Fibroblast of lung (primary cell): ENCODE data around the gene ACAT1. TPM values are rescaled to one million over a fixed set of nuclear protein-coding genes. Genes with fewer than 3 reads are reported as not detected.
"Not testable (repeated sequence)": the region's sequence is repeated elsewhere in the genome, so short reads cannot be mapped to it uniquely, and the experiment has no call there.

Experiments
- DNase-seq, 2 donors: peaks; one replicate each; pipeline versions ENCODE4 v3.0.0 to v3.0.0-alpha.2; 2010; ENCODE audit warnings: low read depth in 2 of 2
- H2AFZ ChIP-seq: 2 replicates; pipeline ENCODE4 v1.5.1; 2012; ENCODE audit warnings: low read length, control low read depth, inconsistent platforms
- H3K27ac ChIP-seq: 2 replicates; pipeline ENCODE4 v1.5.1; 2011; ENCODE audit warnings: low read length, control low read depth; ENCODE audit not compliant: insufficient read depth
- H3K27me3 ChIP-seq: 2 replicates; pipeline ENCODE4 v1.5.1; 2011; ENCODE audit warnings: mild to moderate bottlenecking, low read length; ENCODE audit not compliant: control insufficient read depth, insufficient read depth
- H3K36me3 ChIP-seq: 2 replicates; pipeline ENCODE4 v1.5.1; 2011; ENCODE audit warnings: low read length; ENCODE audit not compliant: control insufficient read depth, insufficient read depth
- H3K4me1 ChIP-seq: 2 replicates; pipeline ENCODE4 v1.5.1; 2011; ENCODE audit warnings: low read length; ENCODE audit not compliant: control insufficient read depth, insufficient read depth; ENCODE audit errors: extremely low read depth
- H3K4me2 ChIP-seq: 2 replicates; pipeline ENCODE4 v1.5.1; 2011; ENCODE audit warnings: low read length, control low read depth; ENCODE audit not compliant: insufficient read depth; ENCODE audit errors: extremely low read depth
- H3K4me3 ChIP-seq, 4 experiments: fragments of 200-600 bp in 1 of 4; sonication (generic) in 1 of 4; replicated peaks in 1 of 4; 2 replicates each; pipeline ENCODE4 v1.5.1; 2011 to 2016; ENCODE audit warnings: low read length in 4 of 4, low read depth in 3 of 4, mild to moderate bottlenecking in 3 of 4, control low read depth in 2 of 4, inconsistent platforms in 1 of 4, mixed read lengths in 1 of 4; ENCODE audit not compliant: insufficient read depth in 1 of 4; ENCODE audit errors: control extremely low read depth in 1 of 4
- H3K79me2 ChIP-seq: 2 replicates; pipeline ENCODE4 v1.5.1; 2012; ENCODE audit warnings: mild to moderate bottlenecking, low read length, inconsistent platforms; ENCODE audit not compliant: control insufficient read depth, insufficient read depth
- H3K9ac ChIP-seq: 2 replicates; pipeline ENCODE4 v1.5.1; 2011; ENCODE audit warnings: mild to moderate bottlenecking, low read length, control low read depth; ENCODE audit not compliant: insufficient read depth
- H3K9me3 ChIP-seq: 2 replicates; pipeline ENCODE4 v1.5.1; 2012; ENCODE audit warnings: low read depth, low read length; ENCODE audit not compliant: control insufficient read depth, insufficient read depth
- H4K20me1 ChIP-seq: 2 replicates; pipeline ENCODE4 v1.5.1; 2011; ENCODE audit warnings: low read length; ENCODE audit not compliant: control insufficient read depth, insufficient read depth; ENCODE audit errors: extremely low read depth
- CTCF ChIP-seq, 2 donors: IDR thresholded peaks in 1 of 2; conservative IDR thresholded peaks in 1 of 2; 1 replicate in 1 of 2; 2 replicates in 1 of 2; pipeline ENCODE4 v1.5.1; 2011 to 2012; ENCODE audit warnings: low read length in 2 of 2, control low read depth in 1 of 2, inconsistent platforms in 1 of 2, low read depth in 1 of 2, mild to moderate bottlenecking in 1 of 2
- EZH2 ChIP-seq: IDR thresholded peaks from 2 replicates; pipeline ENCODE4 v1.5.1; 2012; ENCODE audit warnings: low read length, control low read depth, mild to moderate bottlenecking; ENCODE audit errors: missing control alignments
- polyA plus RNA-seq, 2 donors: library from polyadenylated mRNA; depleted of rRNA in 1 of 2; stranded (reverse) in 1 of 2; unstranded in 1 of 2; fragments of >200 nt; gene quantifications; 2 replicates each; pipeline ENCODE4 v1.2.1, GENCODE V29; 2011 to 2012; ENCODE audit warnings: missing spikeins in 1 of 2
- total RNA-seq: library from RNA; depleted of rRNA; stranded (reverse); fragments of >200 nt; gene quantifications from 2 replicates; pipeline ENCODE4 v1.2.1, GENCODE V29; 2014

Gene ACAT1
- total and polyA plus RNA-seq, 2 donors (not counting 1 experiment from before 2014, with no cell fraction given): 138 TPM

GRCh38 chr11:108131993-108132392, 10.6 kb downstream of the ACAT1 start:
- peaks cover 2% of the 10 kb centered on the region for H3K4me1 ChIP-seq
- H3K9me3 ChIP-seq: no peaks in the 10 kb centered on the region
- TF ChIP-seq CTCF (conservative IDR thresholded peaks at IDR 0.05 in 1 of 2, IDR thresholded peaks at IDR 0.05 in 1 of 2; ENCODE audit: low read depth in 1 of 2, low read length in 2 of 2): no peak
- TF ChIP-seq EZH2: no peak
- no peak overlapping the region for H2AFZ ChIP-seq
- no peak for DNase-seq
- no peak overlapping the region for H3K27ac ChIP-seq
- peaks cover 3% of the 10 kb centered on the region for H3K79me2 ChIP-seq
- H3K9ac ChIP-seq: no peak overlapping the region
- H3K36me3 ChIP-seq: no peaks in the 10 kb centered on the region
- no peak overlapping the region for H3K4me2 ChIP-seq
- no peak overlapping the region for H3K4me3 ChIP-seq
- no peaks in the 10 kb centered on the region for H3K27me3 ChIP-seq
- H4K20me1 ChIP-seq: no peaks in the 10 kb centered on the region

- H2AFZ ChIP-seq, H3K27me3 ChIP-seq, H3K27ac ChIP-seq, H3K4me3 ChIP-seq, DNase-seq, H3K79me2 ChIP-seq, H4K20me1 ChIP-seq, H3K4me2 ChIP-seq, H3K9ac ChIP-seq, H3K4me1 ChIP-seq, H3K9me3 ChIP-seq, H3K36me3 ChIP-seq: not testable (repeated sequence)
Measured at GRCh38 chr11:108132993-108133538, 11.7 kb downstream of the ACAT1 start.

- H3K27me3 ChIP-seq: no peaks in the 10 kb centered on the region
- no peak overlapping the region for H3K27ac ChIP-seq
- H2AFZ ChIP-seq: no peak overlapping the region
- H4K20me1 ChIP-seq: no peaks in the 10 kb centered on the region
- H3K36me3 ChIP-seq: no peaks in the 10 kb centered on the region
- peak; percentile 33 to 37 for DNase-seq
- H3K4me3 ChIP-seq: no peak overlapping the region
- no peak for TF ChIP-seq EZH2
- TF ChIP-seq CTCF (conservative IDR thresholded peaks at IDR 0.05 in 1 of 2, IDR thresholded peaks at IDR 0.05 in 1 of 2; ENCODE audit: low read depth in 1 of 2, low read length in 2 of 2): peak in 1 of 2 donors; percentile 16
- no peaks in the 10 kb centered on the region for H3K9me3 ChIP-seq
- H3K9ac ChIP-seq: no peak overlapping the region
- peaks cover 2% of the 10 kb centered on the region for H3K4me1 ChIP-seq
- no peaks in the 10 kb centered on the region for H3K79me2 ChIP-seq
- no peak overlapping the region for H3K4me2 ChIP-seq
Measured at GRCh38 chr11:108135845-108136544, 14.6 kb downstream of the ACAT1 start.
